GM18499 (cell line): ENCODE data around the gene FNBP1.

Source experiments
- ATAC-seq: cut with Tn5 transposase; IDR thresholded peaks from one replicate; pipeline ENCODE4 v1.9.1; 2021; ENCODE audit warnings: moderate number of reproducible peaks; ENCODE audit not compliant: insufficient read depth, unreplicated experiment

Gene FNBP1

GRCh38 chr9:129884220-129885017 is 158.6 kb downstream of the FNBP1 start:
- no peak for ATAC-seq

DNA sequence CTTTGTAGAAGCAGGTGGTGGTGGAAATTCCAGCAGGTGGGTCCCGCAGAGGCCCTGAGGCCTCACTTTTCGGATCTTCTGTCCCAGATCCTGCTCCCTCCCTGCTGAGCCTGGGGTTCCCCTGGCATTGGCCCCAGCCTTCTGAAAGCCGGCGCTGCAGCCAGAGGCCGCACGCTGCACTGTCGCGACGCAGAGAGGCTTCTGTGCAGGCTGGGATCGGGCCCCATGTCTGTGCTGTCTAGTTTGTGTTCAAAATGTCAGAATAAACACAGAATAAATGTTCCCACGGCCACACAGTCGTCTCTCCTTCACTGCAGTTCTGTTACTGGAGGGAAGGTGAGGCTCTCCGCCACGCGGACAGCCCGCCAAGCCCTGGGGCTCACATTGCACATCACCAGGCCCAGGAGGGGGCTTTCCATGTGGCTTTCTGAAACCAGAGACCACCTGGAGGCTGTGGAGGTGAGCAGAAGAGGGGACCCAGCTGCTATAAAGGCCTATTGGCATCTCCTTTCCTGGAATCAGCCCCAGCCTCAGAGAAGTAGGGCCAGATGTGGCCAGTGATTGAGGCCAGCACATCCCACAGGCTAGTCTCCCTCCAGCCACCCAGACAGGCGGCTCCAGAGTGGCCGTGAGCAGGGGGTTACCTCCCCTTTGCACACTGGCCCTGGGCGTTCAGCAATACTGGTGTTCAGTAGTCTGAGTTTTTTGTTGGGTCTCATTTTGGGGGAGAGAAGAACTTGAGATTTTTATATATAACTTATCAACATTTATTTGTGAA is 161.3 kb downstream of the FNBP1 start:
- ATAC-seq = no peak

DNA sequence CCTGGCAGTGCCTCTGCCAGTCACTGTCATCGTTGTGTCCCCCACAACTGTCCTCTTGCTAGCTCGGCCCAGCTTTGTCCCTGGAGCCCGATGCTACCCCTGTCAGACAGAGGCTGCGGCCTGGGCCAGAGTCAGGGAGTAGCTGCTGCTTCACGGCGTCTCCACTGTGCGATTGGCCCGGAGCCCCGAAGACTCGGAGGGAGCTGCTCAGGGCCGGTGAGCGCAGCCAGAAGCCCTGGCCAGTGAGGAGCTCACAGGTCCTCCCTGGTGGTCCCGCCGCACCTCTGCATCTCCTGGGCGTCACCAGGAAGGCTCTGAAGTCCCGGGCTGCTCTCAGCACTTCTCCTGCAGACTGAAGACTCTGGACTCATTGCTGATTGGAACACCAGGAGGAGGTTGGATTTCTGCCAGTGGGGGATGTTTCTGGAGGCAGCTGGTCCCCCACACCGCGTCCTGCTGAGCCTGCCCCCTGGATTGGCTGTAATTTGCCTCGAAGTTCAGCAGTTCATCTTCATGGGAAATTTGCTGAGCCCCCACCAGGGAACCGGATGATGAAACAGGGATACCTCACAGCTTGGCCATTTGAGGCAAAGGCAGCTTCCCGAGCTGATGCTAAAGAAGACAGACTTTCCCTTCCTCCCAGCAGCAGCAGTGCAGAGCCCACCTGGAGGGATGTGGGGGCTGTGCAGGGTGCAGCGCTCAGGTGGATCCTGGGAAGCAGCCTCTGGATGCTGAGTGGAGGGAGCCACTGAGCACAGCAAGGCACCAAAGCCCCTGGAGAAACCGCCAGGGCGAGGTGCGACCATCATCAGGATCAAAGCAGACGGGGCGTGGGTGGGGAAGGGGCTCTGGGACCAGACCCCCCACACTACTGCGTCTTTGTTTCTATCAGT is 162.1 kb downstream of the FNBP1 start:
- no peak for ATAC-seq

GRCh38 chr9:129879991-129880653 is 162.9 kb downstream of the FNBP1 start:
- ATAC-seq = no peak

- ATAC-seq = no peak
Observed at GRCh38 chr9:129879103-129879699, 163.8 kb downstream of the FNBP1 start.

- no peak for ATAC-seq
Observed at GRCh38 chr9:129878291-129878690, 164.7 kb downstream of the FNBP1 start.

- no peak for ATAC-seq
Observed at GRCh38 chr9:129876815-129877214, 166.2 kb downstream of the FNBP1 start.

DNA sequence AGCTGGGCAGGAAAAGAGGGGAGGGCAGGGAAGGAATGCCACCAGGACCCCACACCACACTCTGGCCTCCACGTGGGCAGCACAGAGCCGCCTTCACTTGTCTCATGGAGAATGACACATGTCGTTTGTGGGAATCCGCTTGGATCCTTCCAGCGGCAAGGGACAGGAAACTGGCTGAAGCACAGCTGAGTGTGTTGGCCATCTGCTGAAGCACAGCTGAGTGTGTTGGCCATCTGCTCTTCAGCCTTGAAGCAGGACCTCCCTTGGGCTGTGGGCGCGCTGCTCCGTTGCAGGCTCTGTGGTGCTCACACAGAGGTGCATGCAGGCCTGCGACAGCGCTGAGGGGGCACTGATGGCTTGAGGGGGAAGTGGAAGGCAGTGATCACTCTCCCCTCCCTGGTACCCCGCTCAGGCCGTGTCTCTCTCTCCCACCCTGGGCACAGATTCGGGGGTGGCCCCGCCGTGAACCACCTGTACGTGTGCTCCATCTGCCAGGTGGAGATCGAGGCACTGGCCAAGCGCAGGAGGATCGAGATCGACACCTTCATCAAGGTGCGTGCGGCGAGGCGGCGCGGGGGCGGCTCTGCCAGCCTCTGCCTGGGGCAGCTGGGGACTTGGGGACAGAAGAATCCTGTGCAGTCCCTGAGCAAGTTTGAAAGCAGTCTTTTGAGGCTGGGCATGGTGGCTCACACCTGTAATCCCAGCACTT is 167.1 kb downstream of the FNBP1 start:
- ATAC-seq = no peak

GRCh38 chr9:129875181-129875611 is 167.8 kb downstream of the FNBP1 start:
- no peak for ATAC-seq

- ATAC-seq = no peak
Observed at GRCh38 chr9:129874261-129875101, 168.5 kb downstream of the FNBP1 start.

- ATAC-seq = no peak
Observed at GRCh38 chr9:129873563-129874190, 169.3 kb downstream of the FNBP1 start.

DNA sequence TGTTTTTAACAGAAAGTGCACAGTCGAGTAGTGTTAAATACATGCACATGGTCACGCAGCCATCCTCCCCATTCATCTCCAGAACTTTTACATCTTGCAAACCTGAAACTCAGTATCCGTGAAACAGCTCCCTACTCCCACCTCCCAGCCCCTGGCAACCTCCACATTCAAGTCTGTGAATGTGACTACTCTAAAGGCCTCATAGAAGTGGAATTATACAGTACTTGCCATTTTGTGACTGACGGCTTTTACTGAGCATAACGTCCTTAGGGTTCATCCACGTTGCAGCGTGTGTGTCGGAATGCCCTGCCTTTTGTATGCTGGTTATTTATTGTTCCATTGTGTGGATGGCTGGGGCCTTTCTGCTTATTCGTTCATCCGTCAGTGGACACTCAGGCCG is 171.9 kb downstream of the FNBP1 start:
- no peak for ATAC-seq

DNA sequence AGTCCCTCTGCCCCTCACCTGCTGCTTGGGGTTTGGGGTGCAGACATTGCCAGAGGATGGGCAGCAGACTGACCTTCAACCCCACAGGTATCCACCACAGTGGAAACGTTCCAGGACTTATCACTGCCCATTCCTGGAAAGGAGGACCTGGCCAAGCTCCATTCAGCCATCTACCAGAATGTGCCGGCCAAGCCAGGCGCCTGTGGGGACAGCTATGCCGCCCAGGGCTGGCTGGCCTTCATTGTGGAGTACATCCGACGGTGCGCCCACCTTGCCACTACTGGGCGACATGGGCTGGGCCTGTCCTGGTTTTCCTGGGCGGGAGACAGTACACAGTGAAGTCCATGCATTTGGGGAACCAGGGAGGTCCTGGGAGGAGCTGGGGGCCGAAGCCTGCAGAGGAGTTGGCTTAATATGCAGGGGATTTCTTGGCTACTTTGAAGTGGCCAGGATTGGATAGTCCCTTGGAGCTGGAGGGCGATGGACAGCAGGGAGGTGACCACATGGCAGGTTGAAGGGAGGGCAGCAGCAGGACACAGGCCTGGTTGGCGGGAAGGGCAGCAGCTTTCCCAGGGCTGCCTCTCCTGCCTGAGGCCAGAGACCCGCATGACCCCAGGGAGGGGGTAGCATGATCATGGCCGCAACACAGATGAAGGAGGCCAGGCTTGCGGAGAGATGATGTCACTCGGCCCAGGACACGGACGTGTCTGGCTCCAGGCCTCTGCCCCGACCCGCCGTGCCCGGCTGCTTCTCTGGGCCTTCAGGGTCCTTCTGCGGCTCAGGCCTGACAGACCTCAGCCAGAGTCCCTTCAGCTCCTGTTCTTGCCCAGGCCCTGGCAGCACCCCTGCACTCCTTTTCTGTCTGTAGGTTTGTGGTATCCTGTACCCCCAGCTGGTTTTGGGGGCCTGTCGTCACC is 173.1 kb downstream of the FNBP1 start:
- ATAC-seq = no peak

DNA sequence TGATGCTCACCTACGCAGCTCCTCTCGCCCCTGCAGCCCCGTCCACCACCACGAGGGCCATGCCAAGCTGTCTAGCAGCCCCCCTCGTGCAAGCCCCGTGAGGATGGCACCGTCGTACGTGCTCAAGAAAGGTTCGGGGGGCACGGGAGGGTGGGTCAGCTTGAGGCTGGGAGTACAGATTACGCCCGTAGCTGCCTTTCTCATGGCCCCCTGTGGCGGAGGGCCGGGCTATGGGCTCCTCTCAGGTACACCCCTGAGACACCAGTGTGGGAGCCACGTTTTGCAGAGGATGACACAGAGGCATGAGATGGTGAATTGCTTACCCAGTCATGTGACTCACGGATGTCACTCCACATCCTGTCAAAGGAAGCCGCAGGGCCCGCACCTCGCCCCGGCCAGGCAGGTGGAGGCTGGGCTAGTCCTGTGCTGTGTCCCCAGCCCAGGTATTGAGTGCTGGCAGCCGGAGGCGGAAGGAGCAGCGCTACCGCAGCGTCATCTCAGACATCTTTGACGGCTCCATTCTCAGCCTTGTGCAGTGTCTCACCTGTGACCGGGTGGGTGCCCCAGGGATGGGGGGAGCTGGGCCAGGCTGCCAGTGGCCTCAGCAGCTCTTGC is 174.0 kb downstream of the FNBP1 start:
- no peak for ATAC-seq

DNA sequence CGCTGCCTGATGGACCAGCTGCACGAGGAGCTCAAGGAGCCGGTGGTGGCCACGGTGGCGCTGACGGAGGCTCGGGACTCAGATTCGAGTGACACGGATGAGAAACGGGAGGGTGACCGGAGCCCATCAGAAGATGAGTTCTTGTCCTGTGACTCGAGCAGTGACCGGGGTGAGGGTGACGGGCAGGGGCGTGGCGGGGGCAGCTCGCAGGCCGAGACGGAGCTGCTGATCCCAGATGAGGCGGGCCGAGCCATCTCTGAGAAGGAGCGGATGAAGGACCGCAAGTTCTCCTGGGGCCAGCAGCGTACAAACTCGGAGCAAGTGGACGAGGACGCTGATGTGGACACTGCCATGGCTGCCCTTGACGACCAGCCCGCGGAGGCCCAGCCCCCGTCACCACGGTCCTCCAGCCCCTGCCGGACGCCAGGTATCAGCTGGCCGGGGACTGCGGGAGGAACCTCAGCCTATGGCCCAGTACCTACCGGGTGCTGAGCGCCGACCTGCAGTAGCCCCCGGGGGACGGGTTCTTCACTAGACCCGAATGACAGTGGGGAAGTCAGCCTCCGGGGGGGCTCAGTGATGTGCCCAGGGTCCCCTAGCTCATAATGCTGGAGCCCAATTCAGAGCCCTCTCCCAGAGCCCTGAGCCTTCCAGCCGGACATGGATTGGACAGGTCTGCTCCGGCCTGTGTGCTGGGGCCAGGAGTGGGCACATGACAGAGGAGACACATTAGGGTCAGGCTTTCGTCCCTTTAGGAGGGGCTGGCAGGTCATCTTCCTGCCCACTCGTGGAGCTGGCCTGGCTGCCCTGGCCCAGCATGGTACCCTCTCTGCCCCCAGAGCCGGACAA is 174.7 kb downstream of the FNBP1 start:
- ATAC-seq = no peak
